Kasumi-1 (cell line): ENCODE measurements around the gene ZFYVE21.

Experiments used
- DNase-seq, 2 experiments: peaks; one replicate each; lab custom pipeline; 2025; lab: John Stamatoyannopoulos, UW

ZFYVE21 gene

GRCh38 chr14:103692159-103692558, 23.5 kb upstream of the ZFYVE21 start:
- no peak for DNase-seq

GRCh38 chr14:103692871-103693270, 22.7 kb upstream of the ZFYVE21 start:
- no peak for DNase-seq

- no peak for DNase-seq
These were observed 22.1 kb upstream of the ZFYVE21 start for GRCh38 chr14:103693515-103693914.

GRCh38 chr14:103694572-103695026, 21.0 kb upstream of the ZFYVE21 start:
- DNase-seq: no peak

- no peak for DNase-seq
These were observed 20.1 kb upstream of the ZFYVE21 start for GRCh38 chr14:103695296-103696069.

GRCh38 chr14:103696070-103696402, 19.6 kb upstream of the ZFYVE21 start:
- DNase-seq: no peak

GRCh38 chr14:103696466-103697071, 19.0 kb upstream of the ZFYVE21 start:
- no peak for DNase-seq

GRCh38 chr14:103697206-103697602, 18.4 kb upstream of the ZFYVE21 start:
- no peak for DNase-seq

- no peak for DNase-seq
These were observed 17.8 kb upstream of the ZFYVE21 start for GRCh38 chr14:103697603-103698379.

GRCh38 chr14:103698380-103699260, 17.0 kb upstream of the ZFYVE21 start:
- DNase-seq: no peak

GRCh38 chr14:103699261-103699661, 16.3 kb upstream of the ZFYVE21 start:
- DNase-seq: no peak

- DNase-seq: no peak
These were observed 15.5 kb upstream of the ZFYVE21 start for GRCh38 chr14:103699901-103700752.

- DNase-seq: no peak
These were observed 14.7 kb upstream of the ZFYVE21 start for GRCh38 chr14:103700753-103701490.

- DNase-seq: no peak
These were observed 13.5 kb upstream of the ZFYVE21 start for GRCh38 chr14:103702095-103702494.

- DNase-seq: no peak
These were observed 12.8 kb upstream of the ZFYVE21 start for GRCh38 chr14:103702497-103703432.

- DNase-seq: no peak
These were observed 11.9 kb upstream of the ZFYVE21 start for GRCh38 chr14:103703433-103704385.

- DNase-seq: no peak
These were observed 10.9 kb upstream of the ZFYVE21 start for GRCh38 chr14:103704708-103705107.

- DNase-seq: no peak
These were observed 10.5 kb upstream of the ZFYVE21 start for GRCh38 chr14:103705118-103705503.
